GM18909 (cell line): ENCODE data around the gene NDST1.

Experiments used
- ATAC-seq: cut with Tn5 transposase; IDR thresholded peaks from one replicate; pipeline ENCODE4 v1.9.1; 2021; ENCODE audit warnings: mild to moderate bottlenecking; ENCODE audit not compliant: unreplicated experiment, poor library complexity

NDST1 gene

DNA sequence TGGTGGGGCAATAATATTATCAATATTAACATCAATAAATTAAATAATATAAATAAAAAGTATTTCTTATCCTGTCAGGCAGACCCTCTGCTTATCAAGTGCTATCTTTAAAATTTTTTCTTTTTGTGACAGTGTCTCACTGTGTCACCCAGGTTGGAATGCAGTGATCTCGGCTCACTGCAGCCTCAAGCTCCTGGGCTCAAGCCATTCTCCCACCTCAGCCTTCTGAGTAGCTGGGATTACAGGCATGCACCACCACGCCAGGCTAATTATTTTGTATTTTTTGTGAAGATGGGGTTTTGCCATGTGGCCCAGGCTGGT lies 53.2 kb downstream of the NDST1 start:
- no peak for ATAC-seq

- ATAC-seq = no peak
Measured at GRCh38 chr5:150561571-150562275, 53.8 kb downstream of the NDST1 start.

GRCh38 chr5:150562832-150563231 lies 54.9 kb downstream of the NDST1 start:
- ATAC-seq = no peak

DNA sequence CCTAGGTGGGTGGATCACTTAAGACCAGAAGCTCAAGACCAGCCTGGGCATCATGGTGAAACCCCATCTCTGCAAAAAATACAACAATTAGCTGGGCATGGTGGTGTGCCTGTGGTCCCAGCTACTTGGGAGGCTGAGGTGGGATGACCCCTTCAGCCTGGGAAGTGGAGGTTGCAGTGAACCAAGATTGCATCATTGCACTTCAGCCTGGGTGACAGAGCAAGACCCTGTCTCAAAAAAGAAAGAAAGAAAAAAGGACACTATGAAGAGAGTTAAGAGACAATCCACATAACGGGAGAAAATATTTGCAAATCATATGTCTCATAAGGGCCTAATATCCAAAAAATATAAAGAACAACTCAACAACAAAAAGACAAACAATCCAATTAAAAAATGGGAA lies 57.9 kb downstream of the NDST1 start:
- ATAC-seq = no peak

- no peak for ATAC-seq
Measured at GRCh38 chr5:150567031-150567717, 59.2 kb downstream of the NDST1 start.

GRCh38 chr5:150568663-150569062 lies 60.7 kb downstream of the NDST1 start:
- ATAC-seq = no peak

DNA sequence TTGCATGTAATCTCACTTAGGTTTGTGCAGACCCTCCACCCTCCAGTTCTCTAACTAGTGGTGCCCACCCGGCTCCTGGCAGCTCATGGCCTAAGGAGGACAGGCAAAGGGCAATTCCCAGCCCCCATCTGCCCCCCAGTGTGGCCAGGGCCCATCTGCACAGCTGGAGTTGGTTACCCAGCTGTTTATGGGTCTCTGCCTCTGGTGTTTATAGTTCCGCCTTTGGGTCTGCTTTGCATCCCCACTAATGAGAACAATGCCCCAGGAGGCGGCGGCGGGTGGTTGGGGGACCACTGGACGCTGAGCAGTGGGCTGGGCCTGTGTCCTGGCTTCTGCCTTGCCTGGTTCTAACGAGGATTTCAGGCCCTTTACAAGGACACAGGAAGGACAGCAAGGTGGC lies 62.4 kb downstream of the NDST1 start:
- no peak for ATAC-seq

- no peak for ATAC-seq
Measured at GRCh38 chr5:150571836-150572235, 63.9 kb downstream of the NDST1 start.

DNA sequence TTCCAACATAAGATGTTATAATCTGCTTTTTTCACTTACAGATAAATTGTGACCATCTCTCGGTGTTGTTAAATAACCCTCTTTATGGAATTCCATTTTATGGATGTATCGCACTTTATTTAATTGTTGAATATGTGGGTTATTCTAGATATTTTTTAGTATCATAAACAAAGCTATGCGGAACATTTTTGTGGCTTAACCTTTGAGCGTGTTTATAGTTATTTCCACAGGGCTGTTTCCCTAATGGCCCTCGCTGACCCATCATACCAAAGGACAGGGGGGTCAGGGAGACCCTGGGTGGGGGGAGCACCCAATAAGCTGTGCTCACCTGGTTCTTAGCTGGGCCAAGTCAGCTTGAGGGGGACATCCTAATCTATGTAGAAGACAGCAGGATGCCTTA lies 65.3 kb downstream of the NDST1 start:
- no peak for ATAC-seq

DNA sequence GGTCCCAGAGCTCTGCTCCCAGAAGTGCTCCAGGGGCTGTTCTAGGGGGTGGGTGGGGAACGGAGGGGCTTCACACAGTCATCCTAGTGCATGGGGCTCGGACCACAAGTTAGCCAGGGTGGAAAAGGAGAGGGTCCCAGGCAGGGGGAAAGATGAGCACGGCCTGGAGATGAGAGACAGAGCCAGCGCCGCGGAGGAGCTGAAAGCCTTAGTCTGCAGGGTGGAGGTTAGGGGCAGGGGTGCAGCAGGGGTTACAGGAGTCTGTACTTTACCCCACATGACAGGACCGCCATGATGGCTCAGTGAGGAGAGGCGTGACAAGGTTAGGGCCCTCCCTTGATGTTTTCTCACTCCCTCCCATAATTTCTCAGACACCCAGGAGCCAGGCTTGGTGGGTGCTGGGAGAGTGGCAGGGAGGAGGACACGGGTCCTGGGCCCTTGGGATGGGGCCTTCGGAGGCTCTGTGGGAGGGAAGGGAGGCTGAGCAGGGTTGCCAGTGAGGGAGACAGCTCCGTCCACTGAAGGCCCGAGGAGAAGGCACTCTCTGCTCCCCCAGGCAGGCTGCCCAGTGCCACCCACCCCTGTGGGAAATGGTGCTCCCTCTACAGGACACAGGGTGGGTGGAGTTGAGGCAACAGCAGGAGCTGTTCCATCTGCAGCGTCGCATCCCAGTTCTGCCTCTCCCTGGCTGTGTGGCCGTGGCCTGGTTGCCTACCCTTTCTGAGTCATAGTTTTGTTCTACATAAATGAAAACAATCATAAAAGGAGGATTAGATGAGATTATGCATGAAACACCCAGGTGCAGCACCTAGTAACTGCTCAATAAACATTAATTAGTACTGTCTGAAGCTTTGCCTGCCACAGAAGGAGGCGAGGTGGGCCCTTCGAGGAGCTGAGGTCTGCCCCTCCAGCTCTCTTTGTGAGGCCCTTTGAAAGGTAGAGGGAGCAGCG lies 66.2 kb downstream of the NDST1 start:
- ATAC-seq = no peak

DNA sequence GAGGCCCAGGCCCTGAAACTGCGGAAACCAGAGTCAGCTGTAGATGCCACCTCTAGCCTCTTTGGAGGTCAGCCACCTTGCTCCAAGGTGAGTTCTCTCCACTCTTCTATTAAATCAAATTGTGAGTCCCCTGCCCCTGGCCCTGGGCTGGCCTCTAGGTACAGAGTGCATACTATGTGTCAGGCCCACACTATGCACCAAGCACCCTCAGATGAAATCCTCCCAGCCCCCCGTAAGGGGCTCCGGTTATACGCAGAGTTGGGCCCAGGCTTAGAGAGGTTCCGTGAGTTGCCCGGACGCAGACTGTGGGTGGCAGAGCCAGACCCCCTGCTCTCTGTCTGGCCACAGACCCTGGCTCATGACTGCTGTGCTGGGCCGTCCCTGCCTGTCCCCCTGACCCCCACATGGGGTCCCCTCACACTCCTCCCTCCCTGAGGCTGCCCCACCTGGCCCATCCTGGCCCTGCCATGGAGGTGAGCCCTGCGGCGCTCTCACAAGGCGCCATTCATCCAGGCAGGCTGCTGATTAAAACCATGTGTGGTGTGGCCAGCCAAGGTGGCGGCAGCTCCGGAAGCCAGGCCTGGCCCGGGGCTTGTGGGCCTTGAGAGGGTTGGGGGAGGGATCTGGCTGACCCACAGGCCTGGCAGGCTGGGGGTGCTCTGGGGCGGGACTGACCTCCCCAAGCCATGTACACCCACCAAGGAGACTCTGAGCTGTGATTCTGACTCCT lies 67.1 kb downstream of the NDST1 start:
- ATAC-seq = no peak

GRCh38 chr5:150575745-150576448 lies 68.0 kb downstream of the NDST1 start:
- ATAC-seq = no peak

DNA sequence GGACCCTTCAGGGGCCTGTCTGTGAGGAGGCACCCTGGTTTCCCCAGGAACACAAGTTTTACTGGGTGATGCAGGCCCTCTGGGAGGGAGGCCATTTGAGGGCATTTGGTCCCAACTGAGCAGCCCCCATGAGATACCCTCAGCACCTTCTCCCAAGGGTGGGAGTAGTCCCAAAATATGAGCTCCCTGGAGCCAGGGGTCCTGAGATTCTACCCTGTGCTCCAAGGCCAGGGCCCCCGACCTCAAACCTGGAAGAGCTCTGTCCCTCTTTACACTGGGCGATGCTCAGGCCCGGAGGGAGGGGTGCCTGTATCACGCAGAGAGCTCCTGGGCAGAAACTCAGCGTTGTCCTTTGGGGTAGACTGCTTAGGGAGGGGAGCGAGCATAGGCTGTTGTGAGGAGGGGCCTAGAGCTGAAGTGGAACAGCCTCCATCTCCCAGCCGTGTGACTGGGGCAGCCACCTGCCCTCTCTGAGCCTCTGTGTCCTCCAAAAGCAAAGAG lies 68.6 kb downstream of the NDST1 start:
- ATAC-seq = no peak

GRCh38 chr5:150577378-150578139 lies 69.6 kb downstream of the NDST1 start:
- ATAC-seq = no peak

- no peak for ATAC-seq
Measured at GRCh38 chr5:150578781-150579461, 71.0 kb downstream of the NDST1 start.

GRCh38 chr5:150579462-150580400 lies 71.8 kb downstream of the NDST1 start:
- ATAC-seq = no peak

- no peak for ATAC-seq
Measured at GRCh38 chr5:150580917-150581316, 73.0 kb downstream of the NDST1 start.
